Measurements from ENCODE around the gene ZNF454.

Gene ZNF454

GRCh38 chr5:178993236-178993765, 52.3 kb downstream of the ZNF454 start:
- no peak for DNase-seq (ENCODE audit: low read depth in 3 of 3, low spot score in 1 of 3)

GRCh38 chr5:178993955-178994579, 53.1 kb downstream of the ZNF454 start:
- no peak for DNase-seq (ENCODE audit: low read depth in 3 of 3, low spot score in 1 of 3)

- DNase-seq (ENCODE audit: low read depth in 3 of 3, low spot score in 1 of 3), result no peak
These were observed 53.8 kb downstream of the ZNF454 start, which contains the start of gene GRM6 for GRCh38 chr5:178994580-178995340. Gene GRM6 (minus strand): TSS chr5:178995320. CDS start chr5:178994944, 376 bp downstream.

GRCh38 chr5:178995341-178995690, 54.3 kb downstream of the ZNF454 start:
- DNase-seq (ENCODE audit: low read depth in 3 of 3, low spot score in 1 of 3), result no peak

DNA sequence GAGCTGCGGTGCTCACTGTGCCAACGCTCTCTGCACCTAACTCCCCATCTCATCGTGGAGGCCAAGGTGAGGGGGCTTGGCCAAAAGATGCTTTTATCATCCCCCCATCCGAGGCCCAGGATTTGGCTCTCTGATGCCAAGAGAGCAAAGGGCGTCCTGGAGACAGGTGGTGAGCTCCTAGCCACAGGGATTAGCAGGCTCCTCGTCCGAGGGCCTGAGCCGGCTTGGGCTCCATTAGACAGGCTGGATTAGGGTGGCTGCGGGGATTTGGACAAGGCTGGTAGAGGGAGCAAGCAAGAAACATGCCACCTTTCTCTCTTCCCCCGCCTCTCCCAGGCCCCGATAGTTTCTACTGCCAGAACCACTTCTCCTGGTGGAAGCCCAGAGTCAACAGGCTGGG, 55.2 kb downstream of the ZNF454 start:
- no peak for DNase-seq (ENCODE audit: low read depth in 3 of 3, low spot score in 1 of 3)

GRCh38 chr5:178997191-178997590, 56.2 kb downstream of the ZNF454 start:
- DNase-seq (ENCODE audit: low read depth in 3 of 3, low spot score in 1 of 3), result no peak

DNA sequence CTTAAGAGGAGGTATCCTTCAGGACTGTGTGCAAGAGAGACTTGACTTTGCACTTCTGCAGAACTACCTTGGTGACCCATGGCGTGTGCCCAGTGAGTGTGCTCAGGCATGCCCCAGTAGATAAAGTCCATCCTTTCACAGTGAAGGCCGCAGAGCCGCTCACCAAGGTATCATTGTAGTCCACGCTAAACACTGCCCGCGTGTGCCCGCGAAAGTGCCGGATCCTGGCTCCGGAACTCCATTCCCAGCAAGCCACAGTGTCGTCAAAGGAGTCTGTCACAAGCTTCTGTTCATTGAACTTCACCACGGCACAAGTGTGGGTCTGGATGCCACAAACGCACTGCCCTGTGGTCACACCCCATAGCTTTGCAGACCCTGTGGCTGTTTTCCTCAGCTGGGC, 57.4 kb downstream of the ZNF454 start:
- DNase-seq (ENCODE audit: low read depth in 3 of 3, low spot score in 1 of 3), result no peak

DNA sequence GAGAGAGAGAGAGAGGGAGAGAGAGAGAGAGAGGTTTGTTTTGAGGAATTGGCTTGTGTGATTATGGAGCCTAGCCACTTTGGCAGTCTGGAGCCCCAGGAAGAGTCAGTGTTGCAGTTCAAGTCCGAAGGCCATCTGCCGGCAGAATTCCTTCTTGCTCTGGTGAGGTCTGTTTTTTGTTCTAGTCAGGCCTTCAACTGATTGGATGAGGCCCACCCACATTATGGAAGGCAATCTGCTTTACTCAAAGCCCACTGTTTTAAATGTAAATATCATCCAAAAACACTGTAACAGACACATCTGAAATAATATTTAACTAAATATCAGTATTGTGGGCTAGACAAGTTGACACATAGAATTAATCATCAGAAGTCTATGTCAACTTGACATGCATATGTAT, 65.6 kb downstream of the ZNF454 start:
- DNase-seq (ENCODE audit: low read depth in 3 of 3, low spot score in 1 of 3), result no peak

- DNase-seq (ENCODE audit: low read depth in 3 of 3, low spot score in 1 of 3), result no peak
These were observed 67.7 kb downstream of the ZNF454 start for GRCh38 chr5:179008667-179009066.

All from stimulated activated CD4-positive, alpha-beta T cell treated with anti-CD3 and anti-CD28 coated beads, TNF-alpha, amount 100 ng/mL, for 1 hour (primary cell).